GM21529 (cell line): ENCODE measurements around the gene ZC3HAV1L.
A peak's percentile ranks its signal among the peaks of the same experiment; 100 is the strongest.
"Not testable (repeated sequence)": the region's sequence is repeated elsewhere in the genome, so short reads cannot be mapped to it uniquely, and the experiment has no call there.

Experiments
- ATAC-seq: cut with Tn5 transposase; IDR thresholded peaks from one replicate; pipeline ENCODE4 v1.9.1; 2021; ENCODE audit not compliant: unreplicated experiment

ZC3HAV1L gene

DNA sequence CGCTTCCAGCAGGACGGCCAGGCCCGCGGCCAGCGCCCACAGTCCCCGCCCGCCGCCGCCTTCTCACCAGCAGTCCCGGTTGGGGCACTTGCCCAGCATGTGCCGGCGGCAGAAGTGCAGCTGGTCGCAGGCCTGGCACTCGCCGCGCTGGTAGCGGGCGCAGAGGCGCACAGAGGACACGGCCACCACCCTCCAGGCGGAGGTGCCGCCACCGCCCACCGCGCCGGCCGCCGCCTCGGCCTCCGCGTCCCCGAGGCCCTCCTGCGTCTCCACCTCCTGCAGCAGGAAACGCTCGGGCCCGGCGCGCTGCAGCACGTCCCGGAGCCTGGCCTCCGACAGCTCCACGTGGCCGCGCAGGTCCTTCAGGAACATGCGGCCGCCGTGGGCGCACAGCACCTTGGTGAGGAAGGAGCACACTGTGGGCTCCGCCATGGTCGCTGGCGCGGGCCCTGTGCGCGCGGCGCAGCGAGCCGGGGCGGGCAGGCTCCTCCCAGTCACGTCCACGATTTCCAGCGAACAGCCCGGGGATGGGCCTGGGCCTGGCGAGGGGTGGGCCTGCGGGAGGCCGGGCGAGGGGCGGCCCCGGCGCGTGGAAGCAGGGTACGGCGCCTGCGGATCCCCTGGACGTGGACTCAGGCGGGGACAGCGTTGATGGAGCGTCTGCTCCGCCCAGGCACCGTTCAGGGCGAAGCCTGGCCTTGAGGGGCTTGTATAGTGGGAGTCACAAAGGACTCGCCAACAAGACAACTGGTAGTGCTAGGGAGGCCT is at the start of gene ZC3HAV1L:
TSS of gene ZC3HAV1L (minus strand) at position 457 of the 768 bp plus-strand sequence. CDS start at position 432, 25 bp downstream.
- peak; percentile 82 for ATAC-seq

GRCh38 chr7:139084709-139085108 is 48.9 kb upstream of the ZC3HAV1L start:
- ATAC-seq: no peak

DNA sequence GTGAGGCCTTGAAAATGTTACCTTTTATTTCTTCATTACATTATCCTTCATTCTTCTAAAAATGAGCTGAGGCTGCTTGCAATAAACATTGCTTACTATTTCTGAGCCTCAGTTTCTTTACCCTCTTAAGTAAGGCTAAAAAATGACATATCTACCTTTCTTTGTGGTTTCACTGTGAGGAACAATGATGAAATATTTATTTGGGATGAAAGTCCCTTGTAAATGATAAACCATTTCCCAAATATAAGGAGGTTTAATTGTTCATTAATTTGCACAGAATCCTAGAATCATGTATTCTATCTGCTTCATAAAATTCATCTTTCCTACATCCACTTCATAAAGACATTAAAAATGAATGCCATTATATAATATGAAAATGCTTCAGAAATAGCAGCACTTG is 45.7 kb upstream of the ZC3HAV1L start:
- ATAC-seq: no peak

DNA sequence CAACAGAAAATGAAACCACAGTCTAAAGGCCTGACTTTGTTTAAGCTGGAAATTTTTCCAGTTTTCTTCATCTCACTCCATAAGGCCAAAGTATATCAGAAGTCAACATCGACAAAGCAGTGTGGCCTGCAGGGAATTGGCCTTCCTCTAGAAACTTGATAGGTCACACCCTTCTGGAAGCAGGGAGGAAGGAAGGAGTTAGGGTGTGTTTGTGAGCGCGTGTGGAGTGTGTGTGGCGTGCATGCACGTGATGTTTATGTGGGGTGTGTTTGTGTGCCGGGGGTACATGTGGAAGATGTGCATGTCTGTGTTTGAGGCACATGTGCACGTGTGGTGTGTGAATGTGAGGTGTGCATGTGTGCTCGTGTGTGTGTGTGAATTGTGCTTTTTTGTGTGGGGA is 45.1 kb upstream of the ZC3HAV1L start:
- ATAC-seq: no peak

- ATAC-seq: no peak
Measured at GRCh38 chr7:139079861-139080260, 44.0 kb upstream of the ZC3HAV1L start.

DNA sequence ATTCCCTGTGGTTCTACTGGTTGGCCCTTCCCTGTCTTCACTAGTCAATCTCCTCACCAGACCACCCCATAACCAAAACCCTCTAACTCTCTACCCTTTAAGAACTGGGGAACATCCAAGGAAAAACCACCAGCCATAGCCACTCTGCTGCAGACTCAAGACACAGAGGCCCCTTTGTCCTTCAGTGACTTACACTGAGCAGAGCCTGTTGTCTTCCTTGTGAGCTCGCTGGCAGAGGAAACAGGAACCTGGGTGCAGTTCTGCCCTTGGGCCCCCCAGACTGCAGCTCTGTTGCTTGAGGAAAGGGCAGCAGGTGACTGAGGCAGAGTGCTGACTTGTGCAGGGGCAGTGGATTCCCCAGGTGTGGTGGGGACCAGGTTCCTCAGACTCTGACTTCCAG is 43.1 kb upstream of the ZC3HAV1L start:
- no peak for ATAC-seq

DNA sequence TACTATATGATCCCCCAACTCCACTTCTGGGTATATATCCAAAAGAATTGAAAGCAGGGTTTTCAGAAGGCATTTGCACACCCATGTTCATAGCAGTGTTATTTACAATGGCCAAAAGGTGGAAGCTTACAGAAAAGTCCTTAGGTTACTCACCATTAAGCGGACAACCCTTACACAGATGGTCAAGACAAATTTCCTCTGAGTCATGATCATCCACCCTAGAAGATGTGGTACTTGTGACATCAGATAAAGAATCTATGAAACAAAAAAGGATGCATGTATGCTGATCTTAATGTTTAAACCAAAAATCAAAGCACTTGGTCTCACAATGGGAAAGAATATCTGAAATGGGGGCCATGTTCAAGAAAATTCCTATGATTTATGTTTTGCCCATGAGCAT is 42.6 kb upstream of the ZC3HAV1L start:
- ATAC-seq: no peak

DNA sequence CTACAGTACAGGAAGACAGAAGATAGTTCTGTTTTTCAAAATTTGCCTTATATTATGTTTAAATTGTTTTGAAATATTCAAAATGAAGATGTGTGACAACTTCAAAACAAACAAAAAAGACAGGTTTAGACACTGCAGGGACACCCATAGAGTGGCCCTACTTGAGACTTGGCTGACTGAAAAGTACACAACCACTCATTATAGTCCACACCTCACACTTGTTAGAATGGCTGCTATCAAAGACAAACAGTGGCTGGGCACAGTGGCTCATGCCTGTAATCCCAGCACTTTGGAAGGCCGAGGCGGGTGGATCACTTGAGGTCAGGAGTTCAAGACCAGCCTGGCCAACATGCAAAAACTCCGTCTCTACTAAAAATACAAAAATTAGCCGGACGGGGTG is 41.9 kb upstream of the ZC3HAV1L start:
- not testable (repeated sequence) for ATAC-seq

DNA sequence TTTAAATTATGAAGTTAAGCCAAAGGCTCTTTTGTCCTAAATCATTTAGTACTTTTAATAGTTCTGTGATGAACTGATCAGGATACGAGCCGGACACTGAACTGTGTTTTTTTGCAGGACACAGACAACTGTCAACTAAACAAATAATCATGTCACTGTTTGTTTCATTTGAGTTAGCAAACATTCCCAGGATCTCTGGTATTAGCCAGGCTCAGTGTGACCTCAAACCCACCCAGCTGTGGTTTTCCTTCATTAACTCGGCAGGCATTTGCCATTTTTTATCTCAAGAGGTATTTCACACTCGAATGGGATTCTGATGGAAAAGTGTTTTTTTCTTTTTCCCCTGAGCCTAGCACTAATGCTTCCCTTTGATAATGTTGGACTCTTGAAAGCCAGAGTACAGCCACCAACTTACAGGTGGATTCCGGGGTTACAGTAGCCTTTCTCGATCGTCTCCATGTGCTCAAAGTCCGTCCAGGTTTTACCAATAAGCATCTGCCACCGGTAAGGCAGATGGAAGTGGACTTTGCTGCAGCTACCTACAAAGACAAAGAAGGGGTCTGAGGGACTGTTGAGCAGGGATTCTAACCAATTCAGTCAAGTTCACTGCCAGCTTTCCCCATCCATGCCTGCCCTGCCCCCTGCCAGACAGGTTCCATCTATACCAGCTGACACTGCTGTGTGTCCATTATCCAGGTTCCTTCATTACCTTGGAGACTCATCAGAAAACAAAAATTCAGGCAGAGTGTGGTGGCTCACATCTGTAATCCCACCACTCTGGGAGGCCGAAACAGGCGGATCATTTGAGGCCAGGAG is 40.2 kb upstream of the ZC3HAV1L start:
- no peak for ATAC-seq

DNA sequence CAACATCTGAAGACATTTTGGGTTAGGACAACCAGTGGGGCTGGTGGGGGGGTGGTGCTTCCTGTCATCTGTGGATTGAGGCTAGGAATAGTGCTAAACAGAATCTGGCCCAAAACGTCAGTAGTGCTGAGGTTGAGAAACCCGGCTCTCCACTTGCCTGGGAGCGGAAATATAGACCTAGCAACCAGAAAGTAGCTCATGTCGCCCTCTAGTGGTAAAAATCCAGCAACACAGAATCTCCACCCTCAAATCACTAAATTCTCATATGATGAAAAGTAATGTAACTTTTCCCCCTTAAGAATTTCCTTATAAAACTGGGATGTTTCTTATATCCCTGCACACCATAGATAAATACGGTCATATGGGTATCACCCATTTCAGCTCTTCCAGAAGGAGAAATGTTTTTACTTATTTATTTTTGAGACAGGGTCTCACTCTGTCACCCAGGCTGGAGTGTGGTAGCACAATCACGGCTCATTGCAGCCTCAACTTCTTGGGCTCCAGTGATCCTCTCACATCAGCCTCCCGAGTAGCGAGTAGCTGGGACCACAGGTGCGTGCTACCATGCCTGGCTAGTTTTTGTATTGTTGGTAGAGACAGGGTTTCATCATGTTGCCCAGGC is 39.3 kb upstream of the ZC3HAV1L start:
- ATAC-seq: peak; percentile 88

DNA sequence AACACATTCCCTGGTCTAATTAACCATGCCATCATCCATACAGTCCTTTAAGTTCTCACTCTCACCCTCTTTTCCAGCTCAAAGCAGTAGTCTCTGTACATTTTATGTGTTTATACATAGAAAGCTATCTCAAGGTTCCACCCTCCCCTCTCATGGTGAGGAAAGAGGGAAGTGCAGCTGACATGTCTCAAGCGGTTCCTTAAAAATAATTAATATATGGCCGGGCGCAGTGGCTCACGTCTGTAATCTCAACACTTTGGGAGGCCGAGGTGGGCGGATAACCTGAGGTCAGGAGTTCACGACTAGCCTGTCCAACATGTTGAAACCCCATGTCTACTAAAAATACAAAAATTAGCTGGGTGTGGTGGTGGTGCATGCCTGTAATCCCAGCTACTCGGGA is 37.0 kb upstream of the ZC3HAV1L start:
- no peak for ATAC-seq

GRCh38 chr7:139071680-139072079 is 35.8 kb upstream of the ZC3HAV1L start:
- no peak for ATAC-seq

DNA sequence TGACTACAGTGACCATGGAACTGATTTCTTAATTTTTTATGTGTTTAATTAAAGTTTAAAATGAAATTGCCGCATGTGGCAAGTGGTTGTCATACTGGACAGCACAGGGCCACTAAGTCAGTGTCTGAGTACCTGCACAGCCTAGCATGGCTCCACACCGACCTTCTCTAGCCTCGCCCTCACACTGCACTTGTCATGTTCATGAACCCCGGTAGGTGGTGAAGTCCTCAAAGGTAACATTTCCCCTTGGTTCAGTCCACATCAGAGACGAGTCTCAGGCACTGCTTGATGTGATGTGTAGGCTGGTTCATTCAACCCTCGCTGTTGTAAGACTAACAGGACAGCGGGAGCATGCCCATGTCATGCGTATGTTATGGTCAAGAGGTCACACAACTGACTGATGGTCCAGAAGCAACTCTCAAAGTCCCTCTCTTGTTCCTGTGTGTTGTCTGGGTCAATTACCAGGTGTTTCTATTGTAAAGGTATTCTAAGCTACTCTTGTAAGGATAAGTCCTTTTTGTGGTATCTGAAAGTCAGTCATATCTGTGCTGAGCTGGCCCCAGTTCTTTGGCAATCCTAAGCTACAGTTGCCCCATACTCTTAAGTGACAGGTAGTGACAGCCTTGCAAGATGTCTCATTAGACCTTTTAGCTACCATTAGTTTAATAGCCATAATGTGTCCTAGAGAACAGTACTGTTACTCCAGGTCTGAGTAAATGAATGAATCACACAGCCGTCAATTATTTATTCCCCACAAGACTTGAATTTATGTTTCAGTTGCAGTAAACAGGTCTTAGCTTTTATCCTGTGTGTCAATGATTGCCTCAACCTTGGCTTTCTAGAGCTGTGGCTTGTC is 32.9 kb upstream of the ZC3HAV1L start:
- ATAC-seq: no peak

- ATAC-seq: no peak
Measured at GRCh38 chr7:139066315-139066714, 30.5 kb upstream of the ZC3HAV1L start.

DNA sequence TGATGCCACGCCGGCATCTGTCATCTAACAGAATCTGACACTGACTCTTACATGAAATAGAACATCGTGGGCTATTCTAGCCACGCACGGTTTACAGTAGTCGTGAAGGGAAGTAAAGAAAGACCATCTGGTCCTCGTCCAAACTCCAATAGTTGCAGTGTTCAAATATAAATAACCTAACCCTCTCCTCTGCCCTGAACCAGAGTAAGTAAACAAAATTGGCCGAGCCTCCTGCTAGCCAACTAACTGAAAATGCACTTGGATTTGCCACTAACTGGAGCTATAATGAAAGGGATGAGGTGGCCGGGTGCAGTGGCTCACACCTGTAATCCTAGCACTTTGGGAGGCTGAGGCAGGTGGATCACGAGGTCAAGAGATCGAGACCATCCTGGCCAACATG is 29.5 kb upstream of the ZC3HAV1L start:
- no peak for ATAC-seq

DNA sequence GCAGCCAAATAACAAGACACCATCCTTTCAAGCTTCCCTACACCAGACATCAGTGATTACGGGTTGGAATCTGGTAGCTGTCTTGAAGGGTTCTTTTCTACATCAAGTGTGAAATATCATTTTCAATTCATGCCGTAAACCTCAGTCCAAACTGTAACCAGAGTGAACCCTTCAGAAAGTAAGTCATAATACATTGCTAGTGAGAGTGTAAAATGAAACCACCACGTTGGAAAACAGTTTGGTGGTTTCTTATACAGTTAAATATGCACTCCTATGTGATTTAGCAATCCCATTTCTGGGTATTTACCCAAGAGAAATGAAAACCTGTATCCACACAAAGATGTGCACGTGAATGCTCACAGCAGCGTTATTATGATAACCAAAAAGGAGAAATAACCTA is 25.6 kb upstream of the ZC3HAV1L start:
- ATAC-seq: no peak

DNA sequence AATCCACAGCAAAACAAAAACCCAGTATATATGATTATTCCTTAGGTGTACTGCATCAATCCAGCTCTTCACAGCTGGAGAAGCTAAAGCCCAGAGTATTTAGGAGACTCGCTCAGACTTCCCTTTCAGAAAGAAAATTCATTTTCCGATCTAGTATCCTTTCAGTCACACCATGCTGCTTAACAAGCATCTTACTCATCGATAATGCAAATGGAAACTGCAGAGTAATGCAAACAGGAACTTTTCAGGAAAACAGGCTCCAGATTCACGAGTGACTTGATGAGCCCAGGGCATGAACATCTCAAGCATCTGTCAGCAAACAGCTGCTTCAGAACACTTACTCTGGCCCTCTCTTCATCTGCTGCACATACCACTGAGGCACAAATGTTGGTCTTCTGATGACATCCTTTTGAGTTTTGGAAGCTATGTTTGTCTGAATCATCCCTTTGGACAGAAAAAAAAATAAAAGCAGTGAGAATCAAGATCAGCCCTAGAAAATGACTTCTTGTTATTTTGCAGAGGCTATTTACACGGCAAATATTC is 24.9 kb upstream of the ZC3HAV1L start:
- no peak for ATAC-seq

DNA sequence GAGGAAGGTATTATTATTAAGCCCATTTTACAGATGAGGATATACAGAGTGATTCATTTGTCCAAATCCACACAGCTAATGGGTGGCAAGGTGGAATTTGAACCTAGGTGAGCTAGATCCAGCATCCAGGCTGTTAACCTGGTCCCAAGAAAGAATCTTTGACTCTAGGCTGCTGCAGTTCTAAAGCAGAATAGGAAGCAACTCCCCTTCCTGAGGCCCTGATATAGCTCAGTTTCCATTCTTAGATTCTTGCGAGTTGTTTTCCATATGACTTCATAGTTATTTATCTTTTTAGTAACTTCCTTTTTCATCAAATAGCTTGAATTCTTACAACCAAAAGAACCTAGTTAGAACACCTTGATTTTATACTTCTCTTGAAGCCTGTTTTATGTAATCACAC is 24.1 kb upstream of the ZC3HAV1L start:
- no peak for ATAC-seq

GRCh38 chr7:139058943-139059342 is 23.1 kb upstream of the ZC3HAV1L start:
- ATAC-seq: no peak

GRCh38 chr7:139055674-139056073 is 19.8 kb upstream of the ZC3HAV1L start:
- no peak for ATAC-seq

DNA sequence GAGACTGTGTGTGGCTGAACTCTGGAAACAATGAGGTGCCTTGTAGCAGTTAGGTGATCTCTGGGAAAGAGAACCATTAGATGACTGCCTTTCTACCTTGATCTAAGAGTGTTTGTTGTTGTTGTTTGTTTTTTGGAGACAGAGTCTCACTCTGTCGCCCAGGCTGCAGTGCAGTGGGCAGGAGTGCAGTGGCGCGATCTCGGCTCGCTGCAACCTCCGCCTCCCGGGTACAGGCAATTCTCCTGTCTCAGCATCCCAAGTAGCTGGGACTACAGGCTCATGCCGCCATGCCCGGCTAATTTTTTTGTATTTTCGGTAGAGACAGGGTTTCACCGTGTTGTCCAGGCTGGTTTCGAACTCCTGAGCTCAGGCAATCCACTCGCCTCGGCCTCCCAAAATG is 18.8 kb upstream of the ZC3HAV1L start:
- ATAC-seq: not testable (repeated sequence)
